Measurements from ENCODE around the gene PPM1H.

Gene PPM1H

GRCh38 chr12:62854024-62854423, 80.9 kb downstream of the PPM1H start:
- no peak overlapping the region for H3K27ac ChIP-seq
- TF ChIP-seq ZFX (IDR thresholded peaks at IDR 0.05): no peak
- TF ChIP-seq CTCF (conservative IDR thresholded peaks at IDR 0.05): no peak

- no peak overlapping the region for H3K27ac ChIP-seq
Observed at GRCh38 chr12:62849398-62849797, 85.6 kb downstream of the PPM1H start.

GRCh38 chr12:62848418-62848817, 86.5 kb downstream of the PPM1H start:
- no peak overlapping the region for H3K27ac ChIP-seq

More at GRCh38 chr12:62849398-62849797, 85.6 kb downstream of the PPM1H start:
- no peak for TF ChIP-seq CTCF (conservative IDR thresholded peaks at IDR 0.05)
- no peak for TF ChIP-seq ZFX (IDR thresholded peaks at IDR 0.05)

DNA sequence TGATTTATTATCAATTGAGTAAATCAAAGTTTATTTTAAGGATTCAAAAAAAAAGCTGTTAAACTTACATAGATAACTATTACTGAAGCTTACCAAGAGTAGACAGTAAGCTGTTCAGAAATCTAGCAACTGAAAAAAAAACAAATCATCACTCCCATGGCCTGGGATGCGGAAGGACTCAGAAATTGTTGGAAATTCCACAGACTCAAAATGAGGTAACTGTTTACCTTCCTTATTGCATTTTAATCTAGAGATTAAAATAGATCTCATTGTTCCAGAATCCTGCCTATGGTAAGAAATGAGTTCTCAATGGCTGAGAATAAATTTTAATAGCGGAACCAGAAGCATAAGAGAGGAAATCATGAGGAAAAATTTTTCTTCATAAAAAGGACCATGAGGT, 87.2 kb downstream of the PPM1H start:
- no peak overlapping the region for H3K27ac ChIP-seq

More at GRCh38 chr12:62848418-62848817, 86.5 kb downstream of the PPM1H start:
- TF ChIP-seq CTCF (conservative IDR thresholded peaks at IDR 0.05) (no peak), ZFX (IDR thresholded peaks at IDR 0.05) (no peak)

GRCh38 chr12:62846491-62846890, 88.5 kb downstream of the PPM1H start:
- H3K27ac ChIP-seq: no peak overlapping the region
- TF ChIP-seq ZFX (IDR thresholded peaks at IDR 0.05) (no peak), CTCF (conservative IDR thresholded peaks at IDR 0.05) (no peak)

More for the DNA sequence above, 87.2 kb downstream of the PPM1H start:
- TF ChIP-seq CTCF (conservative IDR thresholded peaks at IDR 0.05) (no peak), ZFX (IDR thresholded peaks at IDR 0.05) (no peak)

DNA sequence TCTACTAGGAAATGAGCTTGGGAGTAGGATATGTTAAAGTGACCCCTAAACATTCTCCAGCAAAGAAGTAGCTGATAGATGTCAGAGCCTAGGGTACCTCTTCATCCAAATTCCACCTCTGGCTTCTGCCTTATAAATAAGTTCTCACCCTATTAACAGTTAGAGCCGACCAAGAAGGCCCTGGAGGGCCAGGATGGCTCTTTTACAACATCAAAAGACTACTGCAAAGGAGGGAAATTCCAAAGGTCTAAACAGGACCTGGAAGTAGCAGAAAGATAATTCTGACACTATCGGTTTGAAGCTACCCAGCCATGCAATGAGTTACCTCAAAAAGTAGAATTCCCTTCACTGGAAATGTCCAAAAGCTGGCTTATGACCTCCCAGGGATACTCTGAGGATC, 90.0 kb downstream of the PPM1H start:
- TF ChIP-seq CTCF (conservative IDR thresholded peaks at IDR 0.05) (no peak), ZFX (IDR thresholded peaks at IDR 0.05) (no peak)
- H3K27ac ChIP-seq: no peak overlapping the region

DNA sequence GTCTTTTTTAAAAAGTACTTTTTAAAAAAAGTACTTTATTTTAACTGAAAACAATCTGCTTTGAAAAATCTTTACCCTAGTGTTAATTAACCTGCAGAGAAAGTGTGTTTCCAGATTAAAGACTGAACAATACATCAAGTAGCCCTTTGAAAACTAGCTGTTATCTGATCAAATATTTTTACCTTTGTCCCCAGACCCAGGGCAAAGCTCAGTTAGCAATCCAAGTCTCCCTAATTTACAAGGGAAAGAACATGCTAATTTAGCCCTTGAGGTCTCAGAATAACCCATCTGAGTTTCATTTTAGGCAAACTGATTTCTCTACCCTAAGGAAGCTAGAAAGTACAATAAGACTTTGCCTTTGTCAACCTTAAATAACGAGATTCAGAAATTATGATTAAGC, 91.2 kb downstream of the PPM1H start:
- TF ChIP-seq ZFX (IDR thresholded peaks at IDR 0.05) (no peak), CTCF (conservative IDR thresholded peaks at IDR 0.05) (no peak)
- no peak overlapping the region for H3K27ac ChIP-seq

Data from C4-2B (cell line).